Common myeloid progenitor, CD34-positive (primary cell): ENCODE data around the gene UNC45A.
A peak's percentile ranks its signal among the peaks of the same experiment; 100 is the strongest.

Experiments used
- CTCF ChIA-PET: fragments of 350-600 bp; sonication (Branson Sonifier 250); formaldehyde crosslinking; loops from one replicate; lab custom pipeline; 2021; ENCODE audit warnings: antibody characterized with exemption; lab: Charles Lee
- POLR2A ChIA-PET: fragments of 350-600 bp; sonication (Branson Sonifier 250); formaldehyde crosslinking; loops from one replicate; lab custom pipeline; 2021; ENCODE audit warnings: antibody characterized with exemption; lab: Charles Lee
- DNase-seq, 3 donors: peaks; one replicate each; pipeline versions ENCODE4 v3.0.0 to v3.0.0-alpha.2; 2013
- H3K27ac ChIP-seq, 2 experiments: 1 replicate in 1 of 2; 2 replicates in 1 of 2; pipeline ENCODE4 v1.7.0; 2013; ENCODE audit warnings: inconsistent platforms in 2 of 2, low read length in 2 of 2, mild to moderate bottlenecking in 2 of 2, low read depth in 1 of 2, moderate library complexity in 1 of 2; ENCODE audit not compliant: severe bottlenecking in 2 of 2, insufficient read depth in 1 of 2, poor library complexity in 1 of 2
- H3K27me3 ChIP-seq, 5 experiments: replicated peaks in 2 of 5; 1 replicate in 3 of 5; 2 replicates in 2 of 5; pipeline versions ENCODE4 v1.6.1 to v1.7.0; 2013; ENCODE audit warnings: low read length in 4 of 5, mild to moderate bottlenecking in 2 of 5, moderate library complexity in 2 of 5, inconsistent platforms in 1 of 5; ENCODE audit not compliant: insufficient read depth in 5 of 5, control insufficient read depth in 4 of 5
- H3K36me3 ChIP-seq, 4 experiments: 1 replicate in 2 of 4; 2 replicates in 2 of 4; pipeline versions ENCODE4 v1.6.1 to v1.7.0; 2013; ENCODE audit warnings: low read length in 3 of 4, control low read depth in 1 of 4, mild to moderate bottlenecking in 1 of 4; ENCODE audit not compliant: control insufficient read depth in 4 of 4, insufficient read depth in 4 of 4
- H3K4me1 ChIP-seq, 4 experiments: 1 replicate in 3 of 4; 2 replicates in 1 of 4; pipeline versions ENCODE4 v1.6.1 to v1.7.1; 2013; ENCODE audit warnings: low read length in 3 of 4, mild to moderate bottlenecking in 3 of 4, control low read depth in 1 of 4, inconsistent platforms in 1 of 4, moderate library complexity in 1 of 4; ENCODE audit not compliant: control insufficient read depth in 4 of 4, insufficient read depth in 4 of 4; ENCODE audit errors: control extremely low read depth in 1 of 4
- H3K4me3 ChIP-seq, 7 experiments: 1 replicate in 4 of 7; 2 replicates in 3 of 7; pipeline versions ENCODE4 v1.5.1 to v1.7.0; 2013; ENCODE audit warnings: mild to moderate bottlenecking in 7 of 7, low read length in 6 of 7, moderate library complexity in 6 of 7, inconsistent platforms in 2 of 7, low read depth in 2 of 7, control low read depth in 1 of 7; ENCODE audit not compliant: insufficient read depth in 4 of 7, control insufficient read depth in 1 of 7; ENCODE audit errors: extremely low read depth in 1 of 7
- H3K9me3 ChIP-seq, 5 experiments: 1 replicate in 4 of 5; 2 replicates in 1 of 5; pipeline versions ENCODE4 v1.6.1 to v1.7.1; 2013; ENCODE audit warnings: low read length in 4 of 5, mild to moderate bottlenecking in 2 of 5, inconsistent platforms in 1 of 5, low read depth in 1 of 5, moderate library complexity in 1 of 5; ENCODE audit not compliant: control insufficient read depth in 4 of 5, insufficient read depth in 2 of 5; ENCODE audit errors: control extremely low read depth in 1 of 5
- WGBS: methylation state at CpG from one replicate; pipeline ENCODE4 v1.1.5; 2013; ENCODE audit not compliant: insufficient coverage; 5-methylcytosine and 5-hydroxymethylcytosine counted together

Gene UNC45A

GRCh38 chr15:90968434-90968833 is 33.3 kb downstream of the UNC45A start:
- Histone ChIP-seq H3K36me3 (peaks cover 15 to 82% (median 60%) of the 10 kb centered on the region in 4 experiments), H3K4me3 (no peak overlapping the region), H3K9me3 (no peaks in the 10 kb centered on the region), H3K27me3 (no peaks in the 10 kb centered on the region), H3K27ac (no peak overlapping the region), H3K4me1 (no peaks in the 10 kb centered on the region)
- CTCF ChIA-PET = interaction anchor here (1.7 to 4.6 kb wide), 2 partner anchors 9 to 12 kb away, joined by 4 to 19 read pairs; no protein-coding TSS in a partner anchor
- no peak for DNase-seq
- WGBS = 100% methylated on average over 1 of the region's 1 CpG
- POLR2A ChIA-PET = no interaction called here

- Histone ChIP-seq H3K4me3 (no peak overlapping the region), H3K4me1 (no peaks in the 10 kb centered on the region), H3K27ac (no peak overlapping the region), H3K36me3 (peaks cover 16 to 84% (median 67%) of the 10 kb centered on the region in 4 experiments), H3K27me3 (no peaks in the 10 kb centered on the region), H3K9me3 (no peaks in the 10 kb centered on the region)
- 97% methylated on average over 6 of the region's 7 CpGs for WGBS
- DNase-seq = no peak
- ChIA-PET CTCF (interaction anchor here (0.5 to 4.6 kb wide), 4 partner anchors 13 to 599 kb away, joined by 3 to 19 read pairs (median 4); partner anchors contain the start of gene UNC45A), POLR2A (no interaction called here)
Observed at GRCh38 chr15:90970274-90970673, 35.2 kb downstream of the UNC45A start.

- Histone ChIP-seq H3K27me3 (no peaks in the 10 kb centered on the region), H3K36me3 (peaks cover 12 to 84% (median 65%) of the 10 kb centered on the region in 4 experiments), H3K9me3 (no peaks in the 10 kb centered on the region), H3K4me1 (no peaks in the 10 kb centered on the region), H3K4me3 (no peak overlapping the region), H3K27ac (no peak overlapping the region)
- WGBS = no CpG with 5 or more reads among the region's 5 CpGs
- CTCF ChIA-PET = interaction anchor here (0.8 to 1.8 kb wide), 2 partner anchors 14 to 77 kb away, joined by 3 to 5 read pairs; no protein-coding TSS in a partner anchor
- POLR2A ChIA-PET = interaction anchor here (0.7 kb wide), 1 partner anchor 11 kb away, joined by 3 read pairs; no protein-coding TSS in a partner anchor
- DNase-seq = no peak
Observed at GRCh38 chr15:90972133-90972532, 37.0 kb downstream of the UNC45A start.

DNA sequence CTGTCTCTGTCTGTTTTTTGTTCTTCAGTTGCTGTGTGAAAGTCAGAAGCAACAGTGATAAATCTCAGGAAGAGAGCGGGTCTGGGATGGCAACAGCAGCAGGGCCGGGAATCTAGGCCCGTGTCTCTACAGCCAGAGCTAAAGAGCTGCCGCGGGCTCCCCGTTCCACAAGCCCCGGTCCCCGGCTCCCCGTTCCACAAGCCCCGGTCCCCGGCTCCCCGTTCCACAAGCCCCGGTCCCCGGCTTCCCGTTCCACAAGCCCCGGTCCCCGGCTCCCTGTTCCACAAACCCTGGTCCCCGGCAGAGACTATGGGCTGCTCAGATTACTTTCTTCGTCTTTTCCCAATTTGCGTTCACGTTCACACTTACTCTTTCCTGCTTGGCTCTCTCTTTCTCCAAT is 39.1 kb downstream of the UNC45A start:
- H3K27me3 ChIP-seq = no peaks in the 10 kb centered on the region
- H3K27ac ChIP-seq = no peak overlapping the region
- POLR2A ChIA-PET = no interaction called here
- CTCF ChIA-PET = no interaction called here
- H3K36me3 ChIP-seq = peaks cover 15 to 81% (median 59%) of the 10 kb centered on the region in 4 experiments
- H3K4me3 ChIP-seq = no peak overlapping the region
- no peaks in the 10 kb centered on the region for H3K9me3 ChIP-seq
- 98% methylated on average over 19 of the region's 21 CpGs for WGBS
- H3K4me1 ChIP-seq = no peaks in the 10 kb centered on the region
- no peak for DNase-seq

GRCh38 chr15:90979582-90979981 is 44.5 kb downstream of the UNC45A start:
- ChIA-PET POLR2A (no interaction called here), CTCF (interaction anchor here (1.7 to 3.3 kb wide), 2 partner anchors 18 to 23 kb away, joined by 4 to 11 read pairs; no protein-coding TSS in a partner anchor)
- H3K4me3 ChIP-seq = no peak overlapping the region
- peaks cover 20 to 87% (median 60%) of the 10 kb centered on the region in 4 experiments for H3K36me3 ChIP-seq
- WGBS = no CpG with 5 or more reads among the region's 1 CpG
- peaks cover 0 to 2% (median 0%) of the 10 kb centered on the region in 4 experiments for H3K4me1 ChIP-seq
- no peaks in the 10 kb centered on the region for H3K27me3 ChIP-seq
- no peaks in the 10 kb centered on the region for H3K9me3 ChIP-seq
- no peak overlapping the region for H3K27ac ChIP-seq
- no peak for DNase-seq

GRCh38 chr15:90981681-90982080 is 46.6 kb downstream of the UNC45A start:
- peaks cover 0 to 2% (median under 1%) of the 10 kb centered on the region in 4 experiments for H3K4me1 ChIP-seq
- ChIA-PET POLR2A (no interaction called here), CTCF (interaction anchor here (0.5 to 3.3 kb wide), 3 partner anchors 20 to 543 kb away, joined by 3 to 11 read pairs (median 3); no protein-coding TSS in a partner anchor)
- no peak overlapping the region for H3K4me3 ChIP-seq
- no peaks in the 10 kb centered on the region for H3K27me3 ChIP-seq
- WGBS = 92% methylated on average over 5 of the region's 6 CpGs
- H3K27ac ChIP-seq = no peak overlapping the region
- no peak for DNase-seq
- H3K36me3 ChIP-seq = peaks cover 16 to 72% (median 46%) of the 10 kb centered on the region in 4 experiments
- H3K9me3 ChIP-seq = no peaks in the 10 kb centered on the region

DNA sequence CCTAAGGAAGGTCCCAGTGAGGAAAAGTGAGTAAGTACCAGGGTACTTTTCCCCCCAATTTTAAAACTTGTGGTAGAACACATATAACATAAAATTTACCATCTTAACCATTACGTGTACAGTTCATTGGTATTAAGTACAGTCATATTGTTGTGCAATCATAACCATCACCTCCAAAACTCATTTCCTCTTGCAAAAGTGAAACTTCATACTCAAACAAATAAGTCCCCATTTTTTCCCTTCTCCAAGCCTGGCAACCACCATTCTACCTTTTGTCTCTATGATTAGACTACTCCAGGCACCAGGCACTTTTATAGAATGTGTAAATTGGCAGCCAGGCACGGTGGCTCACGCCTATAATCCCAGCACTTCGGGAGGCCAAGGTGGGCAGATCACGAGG is 47.0 kb downstream of the UNC45A start:
- WGBS = 93% methylated on average over 5 of the region's 5 CpGs
- H3K36me3 ChIP-seq = peaks cover 16 to 67% (median 44%) of the 10 kb centered on the region in 4 experiments
- H3K4me3 ChIP-seq = no peak overlapping the region
- CTCF ChIA-PET = interaction anchor here (2.7 kb wide), 1 partner anchor 26 kb away, joined by 11 read pairs; no protein-coding TSS in a partner anchor
- no peak overlapping the region for H3K27ac ChIP-seq
- H3K27me3 ChIP-seq = no peaks in the 10 kb centered on the region
- POLR2A ChIA-PET = no interaction called here
- peaks cover 0 to 7% (median 4%) of the 10 kb centered on the region in 4 experiments for H3K4me1 ChIP-seq
- DNase-seq = peak in 2 of 3 donors; percentile 48 to 56
- H3K9me3 ChIP-seq = no peaks in the 10 kb centered on the region
